Epithelial cell of proximal tubule (primary cell): Measurements from ENCODE around the gene CTXN2. TPM values are rescaled to one million over a fixed set of nuclear protein-coding genes. Genes with fewer than 3 reads are reported as not detected.

ENCODE experiments used
- DNase-seq: peaks from one replicate; pipeline ENCODE4 v3.0.0-alpha.2; 2011; ENCODE audit warnings: low read depth
- H3K4me3 ChIP-seq: 2 replicates; pipeline ENCODE4 v1.5.1; 2011; ENCODE audit warnings: low read depth, mild to moderate bottlenecking, low read length
- CTCF ChIP-seq: conservative IDR thresholded peaks from 2 replicates; pipeline ENCODE4 v1.5.1; 2012; ENCODE audit warnings: low read depth, mild to moderate bottlenecking, low read length
- total RNA-seq: library from RNA; depleted of rRNA; stranded (reverse); fragments of >200 nt; gene quantifications from 2 replicates; pipeline ENCODE4 v1.2.3, GENCODE V29; 2015

CTXN2 gene
- total RNA-seq, 1 donor from 2014 or later = not detected

- no peak for DNase-seq
- H3K4me3 ChIP-seq = no peak overlapping the region
- no peak for TF ChIP-seq CTCF
Measured at GRCh38 chr15:48168616-48169015, 22.8 kb upstream of the CTXN2 start.

- no peak overlapping the region for H3K4me3 ChIP-seq
- no peak for DNase-seq
- TF ChIP-seq CTCF = no peak
Measured at GRCh38 chr15:48170981-48171380, 20.5 kb upstream of the CTXN2 start.

GRCh38 chr15:48175126-48175525 lies 16.3 kb upstream of the CTXN2 start:
- no peak for DNase-seq
- H3K4me3 ChIP-seq = no peak overlapping the region
- TF ChIP-seq CTCF = no peak

- DNase-seq = no peak
- peak overlapping the region; percentile 71 for H3K4me3 ChIP-seq
- TF ChIP-seq CTCF = no peak
Measured at GRCh38 chr15:48176112-48176511, 15.4 kb upstream of the CTXN2 start.

GRCh38 chr15:48176957-48177356 lies 14.5 kb upstream of the CTXN2 start:
- no peak for DNase-seq
- no peak for TF ChIP-seq CTCF
- peak overlapping the region; percentile 71 for H3K4me3 ChIP-seq

GRCh38 chr15:48177383-48177765 lies 14.1 kb upstream of the CTXN2 start:
- peak overlapping the region; percentile 71 for H3K4me3 ChIP-seq
- TF ChIP-seq CTCF = no peak
- peak; percentile 18 for DNase-seq

- DNase-seq = no peak
- peak within 1 kb of the TSS; percentile 71 for H3K4me3 ChIP-seq
- no peak for TF ChIP-seq CTCF
Measured at GRCh38 chr15:48177766-48178647, 13.5 kb upstream of the CTXN2 start, which contains the start of gene MYEF2. TSS of gene MYEF2 (minus strand) at chr15:48178295. CDS start at chr15:48178237, 58 bp downstream.
